KMS-11 (cell line): ENCODE measurements around the gene DUS1L.

Source experiments
- H2AFZ ChIP-seq: fragments of 200-600 bp; sonication (generic); 2 replicates; pipeline ENCODE4 v1.6.1; 2016; ENCODE audit warnings: antibody characterized with exemption, mixed run types, low read depth
- H3K27ac ChIP-seq: fragments of 200-600 bp; sonication (generic); 2 replicates; pipeline ENCODE4 v1.6.1; 2016; ENCODE audit warnings: mild to moderate bottlenecking, mixed run types
- H3K27me3 ChIP-seq: fragments of 200-600 bp; sonication (generic); 2 replicates; pipeline ENCODE4 v1.6.1; 2017; ENCODE audit warnings: mild to moderate bottlenecking, low read depth, mixed run types, moderate library complexity; ENCODE audit not compliant: insufficient read depth
- H3K36me3 ChIP-seq: fragments of 200-600 bp; sonication (generic); 2 replicates; pipeline ENCODE4 v1.6.1; 2017; ENCODE audit warnings: mild to moderate bottlenecking, mixed run types; ENCODE audit not compliant: insufficient read depth
- H3K4me1 ChIP-seq: fragments of 200-600 bp; sonication (generic); 2 replicates; pipeline ENCODE4 v1.6.1; 2016; ENCODE audit warnings: mild to moderate bottlenecking, low read depth, mixed run types; ENCODE audit not compliant: poor library complexity, severe bottlenecking
- H3K4me2 ChIP-seq: fragments of 200-600 bp; sonication (generic); 2 replicates; pipeline ENCODE4 v1.7.0; 2016; ENCODE audit warnings: mild to moderate bottlenecking, mixed run types
- H3K4me3 ChIP-seq: fragments of 200-600 bp; sonication (generic); IDR thresholded peaks from 2 replicates; pipeline ENCODE4 v1.6.1; 2017; ENCODE audit warnings: low read depth, low read length, mixed read lengths; ENCODE audit not compliant: insufficient read depth
- H3K79me2 ChIP-seq: fragments of 200-600 bp; sonication (generic); 2 replicates; pipeline ENCODE4 v1.6.1; 2016; ENCODE audit warnings: low read depth, mixed run types; ENCODE audit not compliant: insufficient read depth
- H3K9ac ChIP-seq: fragments of 200-600 bp; sonication (generic); 2 replicates; pipeline ENCODE4 v1.6.1; 2016; ENCODE audit warnings: mild to moderate bottlenecking, mixed run types
- H4K20me1 ChIP-seq: fragments of 200-600 bp; sonication (generic); 2 replicates; pipeline ENCODE4 v1.6.1; 2016; ENCODE audit warnings: mild to moderate bottlenecking, mixed run types; ENCODE audit not compliant: insufficient read depth
- CTCF ChIP-seq: fragments of 200-600 bp; sonication (generic); conservative IDR thresholded peaks from 2 replicates; pipeline ENCODE4 v1.6.1; 2017; ENCODE audit warnings: low read depth, mild to moderate bottlenecking, antibody characterized with exemption, low read length, moderate library complexity, mixed read lengths

DUS1L gene

GRCh38 chr17:82015311-82015971 is 50.2 kb downstream of the DUS1L start:
- H3K27ac ChIP-seq: no peak overlapping the region
- H3K4me1 ChIP-seq: no peaks in the 10 kb centered on the region
- no peak for TF ChIP-seq CTCF
- H4K20me1 ChIP-seq: no peaks in the 10 kb centered on the region
- H3K36me3 ChIP-seq: no peaks in the 10 kb centered on the region
- no peak overlapping the region for H2AFZ ChIP-seq
- no peaks in the 10 kb centered on the region for H3K27me3 ChIP-seq
- no peak overlapping the region for H3K9ac ChIP-seq
- H3K79me2 ChIP-seq: no peaks in the 10 kb centered on the region
- H3K4me3 ChIP-seq: no peak overlapping the region
- H3K4me2 ChIP-seq: no peak overlapping the region

DNA sequence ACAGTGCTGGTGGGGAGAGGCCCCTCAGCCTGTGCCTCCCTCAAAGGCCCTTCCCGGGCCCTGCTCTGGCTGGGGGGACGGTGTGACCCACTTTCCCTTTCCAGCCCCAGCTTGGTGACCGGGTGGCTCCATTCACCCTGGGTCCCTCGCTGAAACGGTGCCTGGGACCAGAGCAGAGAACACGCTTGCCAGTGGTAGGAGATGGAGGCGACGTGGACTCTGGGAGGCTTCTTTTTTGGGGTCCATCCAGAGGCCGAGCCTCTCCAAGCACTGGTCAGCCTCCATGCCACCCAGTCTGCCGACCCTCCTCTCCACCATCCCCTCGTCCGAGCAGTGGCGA is 50.7 kb downstream of the DUS1L start:
- Histone ChIP-seq H3K4me2 (no peak overlapping the region), H3K9ac (no peak overlapping the region), H3K36me3 (no peaks in the 10 kb centered on the region), H3K79me2 (no peaks in the 10 kb centered on the region), H3K27me3 (no peaks in the 10 kb centered on the region), H3K4me3 (no peak overlapping the region), H4K20me1 (no peaks in the 10 kb centered on the region), H3K27ac (no peak overlapping the region), H3K4me1 (no peaks in the 10 kb centered on the region), H2AFZ (no peak overlapping the region)
- TF ChIP-seq CTCF: no peak

DNA sequence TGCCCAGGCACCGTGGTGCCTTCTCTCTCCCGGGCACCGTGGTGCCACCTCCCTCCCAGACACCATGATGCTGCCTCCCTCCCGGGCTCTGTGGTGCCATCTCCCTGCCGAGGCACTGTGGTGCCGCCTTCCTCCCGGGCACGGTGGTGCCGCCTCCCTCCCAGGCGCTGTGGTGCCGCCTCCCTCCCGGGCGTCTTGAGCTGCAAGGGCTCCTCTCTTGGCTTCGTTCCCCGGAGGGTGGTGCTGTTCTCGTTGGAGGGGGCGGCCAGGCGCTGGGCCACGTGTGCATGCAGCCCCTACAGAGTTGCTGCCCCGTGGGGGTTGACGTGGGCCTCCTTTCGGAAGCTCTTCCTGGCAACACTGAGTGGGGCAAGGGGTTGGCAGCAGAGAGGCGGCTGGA is 51.2 kb downstream of the DUS1L start:
- Histone ChIP-seq H3K27ac (no peak overlapping the region), H4K20me1 (no peaks in the 10 kb centered on the region), H3K4me2 (no peak overlapping the region), H3K9ac (no peak overlapping the region), H3K79me2 (no peaks in the 10 kb centered on the region), H3K27me3 (no peaks in the 10 kb centered on the region), H3K36me3 (no peaks in the 10 kb centered on the region), H3K4me1 (no peaks in the 10 kb centered on the region), H2AFZ (no peak overlapping the region), H3K4me3 (no peak overlapping the region)
- TF ChIP-seq CTCF: no peak

GRCh38 chr17:82013772-82014321 is 51.8 kb downstream of the DUS1L start:
- Histone ChIP-seq H3K4me3 (no peak overlapping the region), H3K79me2 (no peaks in the 10 kb centered on the region), H3K36me3 (no peaks in the 10 kb centered on the region), H3K27ac (no peak overlapping the region), H3K9ac (no peak overlapping the region), H3K4me2 (no peak overlapping the region), H2AFZ (no peak overlapping the region), H3K4me1 (no peaks in the 10 kb centered on the region), H4K20me1 (no peaks in the 10 kb centered on the region), H3K27me3 (no peaks in the 10 kb centered on the region)
- no peak for TF ChIP-seq CTCF
